HG03196 (cell line): ENCODE results near the gene NSD1.
"Not testable (repeated sequence)": the region's sequence is repeated elsewhere in the genome, so short reads cannot be mapped to it uniquely, and the experiment has no call there.

Experiments used
- ATAC-seq: cut with Tn5 transposase; IDR thresholded peaks from one replicate; pipeline ENCODE4 v1.9.1; 2021; ENCODE audit not compliant: unreplicated experiment

The NSD1 gene

DNA sequence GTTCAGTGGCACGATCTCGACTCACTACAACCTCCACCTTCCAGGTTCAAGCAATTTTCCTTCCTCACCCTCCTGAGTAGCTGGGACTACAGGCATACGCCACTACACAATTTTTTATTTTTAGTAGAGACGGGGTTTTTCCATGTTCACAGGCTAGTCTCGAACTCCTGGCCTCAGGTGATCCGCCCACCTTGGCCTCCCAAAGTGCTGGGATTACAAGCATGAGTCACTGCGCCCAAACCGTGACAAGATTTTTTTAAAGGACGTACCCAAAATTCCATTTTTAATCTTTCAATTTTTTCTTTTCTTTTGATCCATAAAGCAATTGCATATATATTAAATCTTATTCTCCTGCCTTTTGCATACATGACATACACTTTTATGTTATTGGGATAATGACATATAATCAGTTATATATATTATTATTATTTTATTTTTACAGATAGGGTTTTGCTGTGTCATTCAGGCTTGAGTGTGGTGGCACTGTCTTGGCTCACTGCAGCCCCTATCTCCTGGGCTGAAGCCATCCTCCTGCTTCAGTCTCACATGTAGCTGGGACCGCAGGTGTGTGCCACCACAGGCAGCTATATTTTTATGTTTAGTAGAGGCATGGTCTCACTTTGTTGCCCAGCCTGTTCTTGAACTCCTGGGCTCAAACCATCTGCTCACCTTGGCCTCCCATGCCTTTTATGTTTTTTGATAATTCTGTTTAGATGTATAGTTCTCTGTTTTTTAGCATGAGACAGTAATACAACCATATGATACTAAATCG, 98.1 kb downstream of the NSD1 start:
- ATAC-seq, result no peak

- no peak for ATAC-seq
These were observed 98.8 kb downstream of the NSD1 start for GRCh38 chr5:177232358-177232757.

- ATAC-seq, result no peak
These were observed 99.2 kb downstream of the NSD1 start for GRCh38 chr5:177232761-177233160.

DNA sequence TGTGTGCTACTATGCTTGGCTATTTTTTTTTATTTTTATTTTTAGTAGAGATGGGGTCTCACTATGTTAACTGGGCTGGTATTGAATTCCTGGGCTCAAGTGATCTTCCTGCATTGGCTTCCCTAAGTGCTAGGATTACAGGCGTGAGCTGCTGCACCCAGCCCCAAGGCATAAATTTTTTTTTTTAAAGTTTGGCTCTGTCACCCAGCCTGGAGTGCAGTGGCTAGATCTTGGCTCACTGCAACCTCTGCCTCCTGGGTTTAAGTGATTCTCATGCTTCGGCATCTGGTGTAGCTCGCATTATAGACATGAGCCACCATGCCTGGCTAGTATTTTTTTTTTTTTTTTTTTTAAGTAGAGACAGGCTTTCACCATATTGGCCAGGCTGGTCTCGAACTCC, 99.6 kb downstream of the NSD1 start:
- ATAC-seq, result no peak

DNA sequence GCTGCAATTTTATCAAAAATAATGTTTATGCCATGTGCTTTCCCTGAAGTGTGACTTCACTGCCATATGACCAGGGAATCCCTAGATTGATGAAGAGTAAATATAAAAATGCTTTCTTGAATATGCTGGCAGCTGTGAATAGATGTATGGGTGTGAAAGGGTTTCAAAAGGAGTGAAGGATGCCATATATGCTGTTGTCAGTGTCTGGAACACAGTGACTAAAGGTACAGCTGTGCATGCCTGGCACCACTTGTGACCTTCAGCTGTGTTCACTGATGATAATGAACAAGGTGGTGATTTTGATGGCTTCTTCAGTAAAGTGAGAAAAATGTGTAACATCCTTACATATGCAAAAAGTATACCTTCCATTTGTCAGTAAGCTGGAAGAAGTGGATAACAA, 100.2 kb downstream of the NSD1 start:
- ATAC-seq, result no peak

DNA sequence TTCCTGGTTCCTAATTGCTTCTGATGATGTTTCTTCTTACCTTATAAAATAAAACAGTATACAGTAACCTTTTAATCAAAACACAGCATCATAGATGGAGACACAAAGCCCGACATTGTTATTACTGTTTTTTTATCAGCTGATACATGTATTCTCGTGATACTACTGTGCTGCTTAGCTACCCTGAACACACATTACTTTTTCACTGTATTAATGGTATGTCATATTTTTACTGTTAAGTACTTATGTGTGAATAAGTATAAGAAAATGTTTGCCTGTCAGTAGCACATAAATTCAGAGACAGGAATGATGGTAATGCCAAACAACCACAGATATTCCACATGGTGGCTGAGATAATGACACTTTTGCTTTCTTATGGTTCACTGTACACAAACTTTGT, 101.3 kb downstream of the NSD1 start:
- ATAC-seq, result no peak

DNA sequence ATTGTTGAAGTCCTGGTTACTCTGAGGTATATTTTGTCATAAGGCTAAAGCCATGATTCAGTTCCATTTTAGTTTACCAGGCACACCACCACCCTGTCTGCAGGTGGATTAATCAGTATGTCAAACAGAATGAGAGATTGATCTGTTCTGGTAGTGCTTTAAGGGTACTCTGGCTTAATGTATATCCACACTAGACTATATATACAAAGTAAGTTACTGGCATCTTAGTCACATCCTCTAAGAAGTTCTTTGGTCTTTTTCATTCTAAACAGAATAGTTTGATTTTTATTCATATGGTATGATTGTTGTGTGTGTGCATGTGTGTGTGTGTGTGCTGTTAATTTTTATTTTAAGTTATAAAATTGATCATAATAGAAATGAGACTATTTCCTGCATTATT, 108.2 kb downstream of the NSD1 start:
- ATAC-seq, result no peak

GRCh38 chr5:177242304-177242703, 108.7 kb downstream of the NSD1 start:
- ATAC-seq, result no peak

- ATAC-seq, result no peak
These were observed 116.4 kb downstream of the NSD1 start for GRCh38 chr5:177249761-177250537.

DNA sequence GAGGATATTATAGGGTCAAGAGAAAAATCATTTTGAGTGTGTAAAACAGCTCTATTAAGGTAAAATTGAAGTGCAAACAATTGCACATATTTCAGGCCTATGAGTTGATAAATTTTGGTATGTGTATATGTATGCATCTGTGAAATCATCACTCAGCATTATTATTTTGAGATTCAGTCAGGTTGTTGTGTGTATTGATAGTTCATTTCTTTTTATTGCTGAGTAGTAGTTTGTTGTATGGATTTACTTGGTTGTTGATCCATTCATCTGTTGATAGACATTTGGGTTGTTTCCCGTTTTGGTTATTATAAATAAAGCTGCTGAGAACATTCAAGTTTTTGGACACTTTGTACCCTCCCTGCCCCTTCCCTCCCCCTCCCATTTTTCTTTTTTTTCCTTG, 119.7 kb downstream of the NSD1 start:
- ATAC-seq, result no peak

DNA sequence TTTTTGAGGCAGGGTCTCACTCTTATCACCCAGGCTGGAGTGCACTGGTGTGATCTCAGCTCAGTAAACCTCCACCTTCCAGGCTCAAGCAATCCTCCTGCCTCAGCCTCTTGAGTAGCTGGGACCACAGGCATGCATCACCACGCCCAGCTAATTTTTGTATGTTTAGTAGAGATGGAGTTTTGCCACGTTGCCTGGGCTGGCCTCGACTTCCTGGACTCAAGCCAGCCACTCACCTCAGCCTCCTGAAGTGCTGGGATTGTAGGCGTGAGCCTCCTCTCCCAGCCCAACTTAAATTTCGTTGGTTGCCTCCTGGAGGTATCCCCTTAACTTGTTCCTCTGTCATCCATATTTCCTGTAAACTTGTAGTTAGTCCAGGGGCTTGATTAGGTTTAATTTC, 122.7 kb downstream of the NSD1 start:
- ATAC-seq, result no peak

DNA sequence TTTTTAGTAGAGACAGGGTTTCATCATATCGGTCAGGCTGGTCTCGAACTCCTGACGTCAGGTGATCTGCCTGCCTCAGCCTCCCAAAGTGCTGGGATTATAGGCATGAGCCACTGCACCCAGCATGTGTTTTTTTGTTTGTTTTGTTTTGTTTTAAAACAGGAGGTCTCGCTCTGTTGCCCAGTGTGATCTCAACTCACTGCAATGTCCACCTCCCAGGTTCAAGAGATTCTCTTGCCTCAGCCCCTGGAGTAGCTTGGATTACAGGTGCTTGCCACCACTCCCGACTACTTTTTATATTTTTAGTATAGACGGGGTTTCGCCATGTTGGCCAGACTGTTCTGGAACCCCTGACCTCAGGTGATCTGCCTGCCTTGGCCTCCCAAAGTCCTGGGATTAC, 125.1 kb downstream of the NSD1 start:
- ATAC-seq, result not testable (repeated sequence)

DNA sequence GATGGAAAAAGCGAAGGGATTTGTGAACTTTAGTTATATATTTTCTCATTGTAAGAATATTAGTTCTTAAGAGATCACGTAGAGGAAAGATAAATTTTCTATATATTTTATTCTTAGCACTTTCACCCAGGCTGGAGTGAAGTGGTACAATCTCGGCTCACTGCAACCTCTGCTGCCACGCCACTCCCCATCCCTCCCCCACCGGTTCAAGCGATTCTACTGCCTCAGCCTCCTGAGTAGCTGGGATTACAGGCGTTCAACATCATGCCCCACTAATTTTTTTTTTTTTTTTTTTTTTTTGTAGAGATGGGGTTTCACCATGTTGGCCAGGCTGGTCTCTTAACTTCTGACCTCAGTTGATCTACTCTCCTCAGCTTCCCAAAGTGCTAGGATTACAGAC, 127.4 kb downstream of the NSD1 start:
- no peak for ATAC-seq

- no peak for ATAC-seq
These were observed 127.9 kb downstream of the NSD1 start for GRCh38 chr5:177261510-177261909.

DNA sequence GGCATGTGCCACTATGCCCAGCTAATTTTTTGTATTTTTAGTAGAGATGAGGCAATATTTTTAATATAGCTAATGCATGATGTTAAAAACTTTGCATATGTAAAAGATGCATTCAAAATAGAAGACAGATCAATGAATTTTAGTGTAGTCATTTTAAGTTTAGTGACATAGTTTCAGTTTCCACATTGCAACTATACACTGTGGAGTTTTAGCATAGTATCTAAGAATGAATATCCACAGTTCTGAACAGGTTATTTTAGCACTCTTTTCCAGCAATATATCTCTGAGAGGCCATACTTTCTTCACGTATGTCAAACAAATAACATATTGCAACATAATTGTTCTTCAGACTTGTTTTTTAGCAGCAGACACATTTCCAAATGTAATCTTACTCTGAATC, 130.6 kb downstream of the NSD1 start:
- ATAC-seq, result no peak

DNA sequence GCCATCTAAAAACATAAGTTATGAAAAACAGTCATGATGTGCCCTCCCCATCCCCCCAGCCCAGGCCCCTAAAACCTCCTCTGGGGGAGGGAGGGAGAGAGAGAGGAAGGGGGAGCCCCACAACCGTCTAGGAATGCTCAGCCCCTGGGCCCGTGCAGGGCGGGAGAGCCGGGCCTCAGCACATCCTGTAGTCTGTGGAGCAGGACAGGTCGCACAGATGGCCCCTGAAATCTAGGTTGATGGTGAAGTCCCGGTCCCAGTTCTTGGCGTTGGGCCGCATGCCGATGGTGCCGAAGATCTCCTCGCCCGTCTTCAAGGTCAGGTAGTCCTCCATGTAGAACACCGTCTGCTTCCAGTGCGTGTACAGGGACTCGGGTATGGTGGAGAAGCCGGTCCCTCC, 131.8 kb downstream of the NSD1 start:
- no peak for ATAC-seq

DNA sequence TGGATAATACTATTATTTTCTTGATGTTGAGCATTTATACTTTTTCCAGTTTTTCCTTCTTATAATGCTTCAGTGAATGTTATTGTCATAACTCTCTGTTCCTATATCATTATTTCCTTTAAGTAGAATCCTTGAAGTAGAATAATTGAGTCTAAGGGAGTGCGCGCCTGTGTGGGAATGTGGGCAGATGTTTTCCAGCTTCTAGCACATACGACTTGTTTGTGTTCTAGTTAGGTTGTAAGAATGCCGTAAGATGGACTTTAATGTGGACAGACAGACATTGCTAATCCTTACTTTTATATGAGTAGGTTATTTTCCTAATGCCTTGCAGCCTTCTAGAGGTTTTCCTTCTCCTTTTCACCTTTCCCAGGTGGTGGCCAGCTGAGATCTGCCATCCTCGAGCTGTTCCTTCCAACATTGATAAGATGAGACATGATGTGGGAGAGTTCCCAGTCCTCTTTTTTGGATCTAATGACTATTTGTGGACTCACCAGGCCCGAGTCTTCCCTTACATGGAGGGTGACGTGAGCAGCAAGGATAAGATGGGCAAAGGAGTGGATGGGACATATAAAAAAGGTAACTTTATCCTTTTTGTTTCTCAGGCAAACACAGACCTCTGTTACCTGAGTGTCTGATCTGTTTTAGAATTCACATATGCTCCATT, 135.8 kb downstream of the NSD1 start:
- no peak for ATAC-seq

GRCh38 chr5:177269976-177270375, 136.4 kb downstream of the NSD1 start:
- no peak for ATAC-seq

DNA sequence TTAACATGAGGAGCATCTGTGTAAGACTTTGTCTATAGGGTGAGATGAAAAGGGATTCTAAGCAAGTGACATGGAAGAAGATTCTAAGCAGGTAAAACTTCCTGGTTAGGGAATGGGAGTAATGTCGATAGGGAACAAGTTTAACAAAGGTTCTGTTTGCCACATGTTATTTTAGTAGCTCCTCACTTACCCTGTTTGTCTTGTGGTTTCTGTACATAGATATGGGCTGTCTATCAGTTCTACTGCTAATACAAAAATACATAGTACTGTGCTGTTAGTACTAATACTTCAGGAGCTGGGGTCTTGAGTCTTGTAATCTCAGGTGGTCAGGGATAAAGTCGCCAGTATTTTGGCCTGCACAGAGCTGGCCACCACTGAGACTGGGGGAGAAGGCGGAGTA, 137.1 kb downstream of the NSD1 start:
- ATAC-seq, result no peak

DNA sequence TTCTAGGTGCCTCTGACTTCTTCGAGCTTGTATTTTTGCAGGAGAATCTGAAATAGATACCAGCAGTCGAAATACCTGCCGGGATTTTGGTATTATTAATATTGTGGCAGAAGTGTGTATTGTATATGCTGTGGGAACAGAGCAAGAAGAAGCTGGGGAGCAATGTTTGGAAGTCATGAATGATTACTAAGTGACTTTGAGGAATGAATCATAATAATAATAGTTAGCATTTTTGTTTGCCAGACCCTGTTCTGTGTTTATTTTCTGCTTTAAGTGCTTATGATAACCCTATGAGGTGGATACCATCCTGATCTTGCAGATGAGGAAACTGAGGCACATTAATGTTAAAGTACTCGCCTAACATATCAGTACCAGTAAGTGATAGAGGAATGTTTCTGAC, 137.5 kb downstream of the NSD1 start:
- no peak for ATAC-seq

GRCh38 chr5:177275883-177276282, 142.3 kb downstream of the NSD1 start:
- ATAC-seq, result no peak

- ATAC-seq, result no peak
These were observed 143.3 kb downstream of the NSD1 start for GRCh38 chr5:177276886-177277285.
